Measurements from ENCODE around the gene TMEM141. TPM values are rescaled to one million over a fixed set of nuclear protein-coding genes. Genes with fewer than 3 reads are reported as not detected.

The TMEM141 gene
- total RNA-seq, 1 experiment from 2014 or later: 32.7 TPM

GRCh38 chr9:136823136-136824046 lies 32.2 kb downstream of the TMEM141 start:
- no peak for DNase-seq (ENCODE audit: low spot score)
- CTCF ChIA-PET: interaction anchor here (0.6 to 1.2 kb wide), 2 partner anchors 19 to 204 kb away, joined by 3 to 5 read pairs; partner anchors contain the start of gene AJM1
- BruUV-seq (replicated peaks): no TSS peak
- peaks cover 45% of the 10 kb centered on the region for H3K36me3 ChIP-seq (ENCODE audit: insufficient read depth, low read length, poor library complexity, severe bottlenecking)
- H3K4me3 ChIP-seq (ENCODE audit: low read depth, low read length, poor library complexity, severe bottlenecking): no peak overlapping the region
- peaks cover 7% of the 10 kb centered on the region for H3K4me1 ChIP-seq (ENCODE audit: insufficient read depth, low read length, poor library complexity, severe bottlenecking)
- no peaks in the 10 kb centered on the region for H3K27me3 ChIP-seq (replicated peaks; ENCODE audit: insufficient read depth, low read depth, low read length, poor library complexity)
- no peak overlapping the region for H3K27ac ChIP-seq (ENCODE audit: low read depth, low read length, poor library complexity, severe bottlenecking)
- intact Hi-C loops (cut with micrococcal nuclease; ENCODE audit: unreplicated experiment): no loop called here
- POLR2A ChIA-PET (ENCODE audit: low non-redundant PET): interaction anchor here (0.5 to 0.6 kb wide), 2 partner anchors 13 to 376 kb away, joined by 3 to 5 read pairs; no protein-coding TSS in a partner anchor
- H3K9me3 ChIP-seq (ENCODE audit: low read depth, low read length, poor library complexity, severe bottlenecking): no peaks in the 10 kb centered on the region
- TF ChIP-seq EZH2 (IDR thresholded peaks at IDR 0.05; ENCODE audit: borderline replicate concordance, low read depth, low read length, poor library complexity, severe bottlenecking): no peak
- TF ChIP-seq CTCF (conservative IDR thresholded peaks at IDR 0.05; ENCODE audit: low read depth, low read length): no peak

DNA sequence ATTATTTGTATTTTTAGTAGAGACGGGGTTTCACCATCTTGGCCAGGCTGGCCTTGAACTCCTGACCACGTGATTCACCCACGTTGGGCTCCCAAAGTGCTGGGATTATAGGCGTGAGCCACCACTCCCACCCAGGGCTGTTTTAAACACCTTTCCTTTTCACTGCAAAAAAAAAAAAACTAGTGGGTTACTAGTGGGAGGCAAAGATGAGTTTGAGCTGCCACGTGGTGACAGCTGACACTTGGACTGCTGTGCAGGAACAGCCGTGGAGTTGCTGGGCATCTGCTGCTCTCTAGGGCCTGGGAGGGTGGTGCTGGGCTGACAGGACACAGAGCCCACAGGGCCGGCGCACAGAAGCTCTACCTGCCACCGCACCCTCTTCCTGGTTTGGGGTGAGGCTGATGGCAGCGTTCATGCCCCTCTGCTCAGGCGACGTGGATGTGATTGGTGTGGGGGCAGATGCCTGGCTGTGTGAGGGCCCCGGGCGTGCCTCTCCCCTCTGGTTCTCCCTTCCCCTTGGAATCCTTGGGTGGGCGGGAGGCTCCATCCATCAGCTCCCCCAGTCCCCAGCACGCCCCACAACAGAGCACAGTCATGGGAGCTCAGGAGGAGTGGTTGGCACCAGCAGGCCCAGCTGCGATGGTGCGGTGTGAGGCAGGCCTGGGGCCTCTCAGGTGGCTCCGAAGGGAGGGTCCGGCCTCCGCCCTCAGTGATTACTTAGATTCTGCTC lies 33.5 kb downstream of the TMEM141 start:
- no peaks in the 10 kb centered on the region for H3K9me3 ChIP-seq (ENCODE audit: low read depth, low read length, poor library complexity, severe bottlenecking)
- intact Hi-C loops (cut with micrococcal nuclease; ENCODE audit: unreplicated experiment): no loop called here
- peaks cover 7% of the 10 kb centered on the region for H3K4me1 ChIP-seq (ENCODE audit: insufficient read depth, low read length, poor library complexity, severe bottlenecking)
- ChIA-PET CTCF (no interaction called here), POLR2A (ENCODE audit: low non-redundant PET) (no interaction called here)
- no peaks in the 10 kb centered on the region for H3K27me3 ChIP-seq (replicated peaks; ENCODE audit: insufficient read depth, low read depth, low read length, poor library complexity)
- H3K4me3 ChIP-seq (ENCODE audit: low read depth, low read length, poor library complexity, severe bottlenecking): no peak overlapping the region
- peaks cover 57% of the 10 kb centered on the region for H3K36me3 ChIP-seq (ENCODE audit: insufficient read depth, low read length, poor library complexity, severe bottlenecking)
- TF ChIP-seq EZH2 (IDR thresholded peaks at IDR 0.05; ENCODE audit: borderline replicate concordance, low read depth, low read length, poor library complexity, severe bottlenecking) (no peak), CTCF (conservative IDR thresholded peaks at IDR 0.05; ENCODE audit: low read depth, low read length) (no peak)
- no peak overlapping the region for H3K27ac ChIP-seq (ENCODE audit: low read depth, low read length, poor library complexity, severe bottlenecking)
- no TSS peak for BruUV-seq (replicated peaks)
- DNase-seq (ENCODE audit: low spot score): no peak

DNA sequence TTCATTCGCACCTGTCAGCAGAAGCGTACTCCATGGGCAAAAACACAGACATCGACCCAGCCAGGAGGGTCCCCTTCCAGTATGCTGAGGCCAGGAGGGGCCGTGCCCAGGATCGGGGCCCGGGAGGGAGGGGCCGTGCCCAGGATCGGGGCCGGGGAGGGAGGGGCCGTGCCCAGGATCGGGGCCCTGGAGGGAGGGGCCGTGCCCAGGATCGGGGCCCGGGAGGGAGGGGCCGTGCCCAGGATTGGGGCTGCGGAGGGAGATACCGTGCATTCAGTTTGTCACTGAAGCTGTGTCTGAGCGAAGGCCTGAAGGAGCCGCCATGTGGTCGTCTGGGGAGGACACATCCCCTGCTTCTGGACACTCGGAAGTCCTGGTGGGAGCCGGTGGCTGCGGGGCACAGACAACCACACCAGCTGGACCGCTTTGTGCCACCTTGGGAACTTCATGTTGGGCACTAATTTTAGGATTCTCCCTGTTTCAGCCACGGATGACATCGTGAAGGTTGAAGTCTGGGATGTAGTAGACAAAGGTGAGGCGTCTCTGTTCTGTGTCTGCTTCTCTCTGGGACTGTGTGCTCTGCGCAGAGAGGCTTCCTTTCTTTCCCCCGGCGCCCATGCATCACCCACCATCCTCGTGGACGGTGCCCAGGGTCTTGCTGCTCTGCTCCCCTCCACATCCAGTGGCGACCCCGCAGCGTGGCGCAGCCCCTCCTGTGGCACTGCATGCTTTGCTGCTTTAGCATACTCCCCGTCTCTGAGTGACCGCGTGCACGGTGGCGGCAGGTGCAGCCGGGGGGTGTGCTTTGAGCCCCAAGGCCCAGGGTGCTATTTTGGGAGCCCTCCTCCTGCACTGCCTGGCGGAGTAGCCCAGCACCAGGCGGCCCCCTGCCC lies 34.4 kb downstream of the TMEM141 start:
- intact Hi-C loops (cut with micrococcal nuclease; ENCODE audit: unreplicated experiment): no loop called here
- BruUV-seq (replicated peaks): no TSS peak
- Histone ChIP-seq H3K27me3 (replicated peaks; ENCODE audit: insufficient read depth, low read depth, low read length, poor library complexity) (no peaks in the 10 kb centered on the region), H3K4me3 (ENCODE audit: low read depth, low read length, poor library complexity, severe bottlenecking) (no peak overlapping the region), H3K36me3 (ENCODE audit: insufficient read depth, low read length, poor library complexity, severe bottlenecking) (peaks cover 66% of the 10 kb centered on the region), H3K4me1 (ENCODE audit: insufficient read depth, low read length, poor library complexity, severe bottlenecking) (peaks cover 6% of the 10 kb centered on the region), H3K27ac (ENCODE audit: low read depth, low read length, poor library complexity, severe bottlenecking) (no peak overlapping the region), H3K9me3 (ENCODE audit: low read depth, low read length, poor library complexity, severe bottlenecking) (no peaks in the 10 kb centered on the region)
- TF ChIP-seq CTCF (conservative IDR thresholded peaks at IDR 0.05; ENCODE audit: low read depth, low read length) (no peak), EZH2 (IDR thresholded peaks at IDR 0.05; ENCODE audit: borderline replicate concordance, low read depth, low read length, poor library complexity, severe bottlenecking) (no peak)
- POLR2A ChIA-PET (ENCODE audit: low non-redundant PET): no interaction called here
- DNase-seq (ENCODE audit: low spot score): no peak
- CTCF ChIA-PET: no interaction called here

All from A673 (cell line).